ENCODE measurements around the gene TTN.

The TTN gene

GRCh38 chr2:178807227-178808008 lies at the start of gene TTN:
Gene TTN, minus strand, starts transcription at chr2:178807423. Its CDS starts 2,781 bp downstream, at chr2:178804642.
- no peak for DNase-seq

- DNase-seq, result no peak
Observed at GRCh38 chr2:178855151-178855550, 47.9 kb upstream of the TTN start.

GRCh38 chr2:178848335-178848734 lies 41.1 kb upstream of the TTN start:
- no peak for DNase-seq

GRCh38 chr2:178846458-178846802 lies 39.2 kb upstream of the TTN start:
- DNase-seq, result no peak

- DNase-seq, result no peak
Observed at GRCh38 chr2:178845566-178846457, 38.6 kb upstream of the TTN start.

GRCh38 chr2:178844701-178845100 lies 37.5 kb upstream of the TTN start:
- DNase-seq, result no peak

- no peak for DNase-seq
Observed at GRCh38 chr2:178844269-178844668, 37.0 kb upstream of the TTN start.

GRCh38 chr2:178843697-178844096 lies 36.5 kb upstream of the TTN start:
- no peak for DNase-seq

- no peak for DNase-seq
Observed at GRCh38 chr2:178836807-178837206, 29.6 kb upstream of the TTN start.

GRCh38 chr2:178834086-178834485 lies 26.9 kb upstream of the TTN start:
- DNase-seq, result no peak

- no peak for DNase-seq
Observed at GRCh38 chr2:178833382-178833781, 26.2 kb upstream of the TTN start.

GRCh38 chr2:178830451-178830850 lies 23.2 kb upstream of the TTN start:
- DNase-seq, result no peak

- DNase-seq, result no peak
Observed at GRCh38 chr2:178829981-178830380, 22.8 kb upstream of the TTN start.

GRCh38 chr2:178829299-178829960 lies 22.2 kb upstream of the TTN start:
- peak; percentile 50 for DNase-seq

- DNase-seq, result peak; percentile 33
Observed at GRCh38 chr2:178828486-178828881, 21.3 kb upstream of the TTN start.

GRCh38 chr2:178827739-178828485 lies 20.7 kb upstream of the TTN start:
- DNase-seq, result no peak

- DNase-seq, result no peak
Observed at GRCh38 chr2:178827111-178827510, 19.9 kb upstream of the TTN start.

- DNase-seq, result no peak
Observed at GRCh38 chr2:178825183-178825582, 18.0 kb upstream of the TTN start.

GRCh38 chr2:178824181-178824580 lies 17.0 kb upstream of the TTN start:
- DNase-seq, result no peak

- no peak for DNase-seq
Observed at GRCh38 chr2:178819992-178820391, 12.8 kb upstream of the TTN start.

GRCh38 chr2:178819147-178819875 lies 12.1 kb upstream of the TTN start:
- DNase-seq, result no peak

GRCh38 chr2:178811901-178812300 lies 4.7 kb upstream of the TTN start:
- no peak for DNase-seq
